ENCODE results near the gene APEX2. TPM values are rescaled to one million over a fixed set of nuclear protein-coding genes. Genes with fewer than 3 reads are reported as not detected.

The APEX2 gene
- polyA plus RNA-seq, 2 of the 4 experiments (the other 2 are of a cell fraction): 29.1 to 37.3 TPM

GRCh38 chrX:55011294-55011693 lies 11.1 kb downstream of the APEX2 start:
- Histone ChIP-seq H3K27ac (no peak overlapping the region), H3K4me1 (peaks cover 23% of the 10 kb centered on the region), H3K9me3 (no peaks in the 10 kb centered on the region), H3K4me2 (no peak overlapping the region), H3K4me3 (no peak overlapping the region)
- ChIA-PET CTCF (interaction anchor here (0.7 to 2.6 kb wide), 4 partner anchors 10 to 372 kb away, joined by 3 to 6 read pairs (median 4); no protein-coding TSS in a partner anchor), POLR2A (no interaction called here)
- FAIRE-seq: peak; percentile 61
- peak; percentile 37 to 60; a peak in 4 of 6 replicates for ATAC-seq
- DNase-seq (ENCODE audit: low read depth in 1 of 2, low spot score in 1 of 2): no peak
- 4% methylated on average over 2 of the region's 2 CpGs for WGBS (ENCODE audit: missing lambda C conversion rate)
- peak in 1 of 2 experiments; percentile 8; a peak in 1 of 5 replicates for TF ChIP-seq RAD21 (conservative IDR thresholded peaks at IDR 0.05 in 1 of 2, IDR thresholded peaks at IDR 0.05 in 1 of 2)
- no peak for TF ChIP-seq CHD4 (IDR thresholded peaks at IDR 0.05; ENCODE audit: borderline replicate concordance)
- TF ChIP-seq, protein P1, sequence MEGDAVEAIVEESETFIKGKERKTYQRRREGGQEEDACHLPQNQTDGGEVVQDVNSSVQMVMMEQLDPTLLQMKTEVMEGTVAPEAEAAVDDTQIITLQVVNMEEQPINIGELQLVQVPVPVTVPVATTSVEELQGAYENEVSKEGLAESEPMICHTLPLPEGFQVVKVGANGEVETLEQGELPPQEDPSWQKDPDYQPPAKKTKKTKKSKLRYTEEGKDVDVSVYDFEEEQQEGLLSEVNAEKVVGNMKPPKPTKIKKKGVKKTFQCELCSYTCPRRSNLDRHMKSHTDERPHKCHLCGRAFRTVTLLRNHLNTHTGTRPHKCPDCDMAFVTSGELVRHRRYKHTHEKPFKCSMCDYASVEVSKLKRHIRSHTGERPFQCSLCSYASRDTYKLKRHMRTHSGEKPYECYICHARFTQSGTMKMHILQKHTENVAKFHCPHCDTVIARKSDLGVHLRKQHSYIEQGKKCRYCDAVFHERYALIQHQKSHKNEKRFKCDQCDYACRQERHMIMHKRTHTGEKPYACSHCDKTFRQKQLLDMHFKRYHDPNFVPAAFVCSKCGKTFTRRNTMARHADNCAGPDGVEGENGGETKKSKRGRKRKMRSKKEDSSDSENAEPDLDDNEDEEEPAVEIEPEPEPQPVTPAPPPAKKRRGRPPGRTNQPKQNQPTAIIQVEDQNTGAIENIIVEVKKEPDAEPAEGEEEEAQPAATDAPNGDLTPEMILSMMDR (IDR thresholded peaks at IDR 0.05): peak; percentile 35; the same call in 2 of the 3 replicates
- TF ChIP-seq SMC3 (IDR thresholded peaks at IDR 0.05): peak; percentile 27; the same call in 2 of the 3 replicates
- TF ChIP-seq, protein P2, sequence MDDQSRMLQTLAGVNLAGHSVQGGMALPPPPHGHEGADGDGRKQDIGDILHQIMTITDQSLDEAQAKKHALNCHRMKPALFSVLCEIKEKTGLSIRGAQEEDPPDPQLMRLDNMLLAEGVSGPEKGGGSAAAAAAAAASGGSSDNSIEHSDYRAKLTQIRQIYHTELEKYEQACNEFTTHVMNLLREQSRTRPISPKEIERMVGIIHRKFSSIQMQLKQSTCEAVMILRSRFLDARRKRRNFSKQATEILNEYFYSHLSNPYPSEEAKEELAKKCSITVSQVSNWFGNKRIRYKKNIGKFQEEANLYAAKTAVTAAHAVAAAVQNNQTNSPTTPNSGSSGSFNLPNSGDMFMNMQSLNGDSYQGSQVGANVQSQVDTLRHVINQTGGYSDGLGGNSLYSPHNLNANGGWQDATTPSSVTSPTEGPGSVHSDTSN (IDR thresholded peaks at IDR 0.05): no peak

- Histone ChIP-seq H3K9me3 (no peaks in the 10 kb centered on the region), H3K4me1 (no peaks in the 10 kb centered on the region), H3K4me3 (no peak overlapping the region), H3K27ac (no peak overlapping the region), H3K4me2 (no peak overlapping the region)
- ATAC-seq (no peak), DNase-seq (ENCODE audit: low read depth in 1 of 2, low spot score in 1 of 2) (no peak), FAIRE-seq (no peak)
- TF ChIP-seq FOSL2 (IDR thresholded peaks at IDR 0.05) (no peak), FOSL2 (CRISPR knock-in tag; IDR thresholded peaks at IDR 0.05) (no peak), JUNB (IDR thresholded peaks at IDR 0.05) (no peak)
- TF ChIP-seq, protein P1 (IDR thresholded peaks at IDR 0.05): no peak
- POLR2A ChIA-PET: interaction anchor here (1.1 kb wide), 1 partner anchor 15 kb away, joined by 3 read pairs; the partner anchor contains the start of gene APEX2
- CTCF ChIA-PET: no interaction called here
- WGBS (ENCODE audit: missing lambda C conversion rate): 75% methylated on average over 1 of the region's 4 CpGs
Measured at GRCh38 chrX:55014897-55015299, 14.7 kb downstream of the APEX2 start.

DNA sequence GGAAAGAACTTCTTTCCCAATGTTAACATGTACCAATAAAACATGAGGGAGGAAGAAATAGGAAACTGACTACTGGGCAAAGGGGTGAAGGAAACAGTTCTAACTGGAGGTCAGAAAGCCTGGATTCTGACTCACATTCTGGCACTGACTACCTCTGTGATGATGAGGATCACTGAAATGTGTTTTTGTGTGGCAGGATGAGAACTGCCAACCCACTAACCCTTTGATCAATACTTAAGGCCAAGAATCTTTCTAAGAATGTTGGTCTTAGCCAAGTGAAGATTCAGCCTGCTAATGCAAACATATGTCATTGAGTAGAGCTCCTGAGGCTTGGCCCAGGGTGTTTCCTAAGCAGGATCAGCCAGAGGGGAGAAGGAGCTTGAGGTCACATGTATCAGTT lies 26.0 kb downstream of the APEX2 start:
- DNase-seq (ENCODE audit: low read depth in 1 of 2, low spot score in 1 of 2) (no peak), ATAC-seq (no peak), FAIRE-seq (no peak)
- CTCF ChIA-PET: interaction anchor here (1.9 kb wide), 1 partner anchor 15 kb away, joined by 6 read pairs; no protein-coding TSS in a partner anchor
- Histone ChIP-seq H3K4me2 (no peak overlapping the region), H3K4me1 (no peaks in the 10 kb centered on the region), H3K9me3 (no peaks in the 10 kb centered on the region), H3K27ac (no peak overlapping the region), H3K4me3 (no peak overlapping the region)
- POLR2A ChIA-PET: no interaction called here
- no peak for TF ChIP-seq KDM5A (IDR thresholded peaks at IDR 0.05)
- no peak for TF ChIP-seq HDAC2 (IDR thresholded peaks at IDR 0.05)
- TF ChIP-seq CBX8 (IDR thresholded peaks at IDR 0.05): no peak
- TF ChIP-seq REST (IDR thresholded peaks at IDR 0.05): no peak
- no peak for TF ChIP-seq CBX2 (IDR thresholded peaks at IDR 0.05; ENCODE audit: borderline replicate concordance, low read depth)
- no peak for TF ChIP-seq ZSCAN20 (CRISPR knock-in tag; IDR thresholded peaks at IDR 0.05)
- no peak for TF ChIP-seq TFCP2L1 (CRISPR knock-in tag; IDR thresholded peaks at IDR 0.05)
- TF ChIP-seq, protein P1 (IDR thresholded peaks at IDR 0.05): no peak
- no peak for TF ChIP-seq BCL3 (IDR thresholded peaks at IDR 0.05)
- TF ChIP-seq MAFK (IDR thresholded peaks at IDR 0.05; ENCODE audit: partially characterized antibody): no peak
- TF ChIP-seq, protein P3, sequence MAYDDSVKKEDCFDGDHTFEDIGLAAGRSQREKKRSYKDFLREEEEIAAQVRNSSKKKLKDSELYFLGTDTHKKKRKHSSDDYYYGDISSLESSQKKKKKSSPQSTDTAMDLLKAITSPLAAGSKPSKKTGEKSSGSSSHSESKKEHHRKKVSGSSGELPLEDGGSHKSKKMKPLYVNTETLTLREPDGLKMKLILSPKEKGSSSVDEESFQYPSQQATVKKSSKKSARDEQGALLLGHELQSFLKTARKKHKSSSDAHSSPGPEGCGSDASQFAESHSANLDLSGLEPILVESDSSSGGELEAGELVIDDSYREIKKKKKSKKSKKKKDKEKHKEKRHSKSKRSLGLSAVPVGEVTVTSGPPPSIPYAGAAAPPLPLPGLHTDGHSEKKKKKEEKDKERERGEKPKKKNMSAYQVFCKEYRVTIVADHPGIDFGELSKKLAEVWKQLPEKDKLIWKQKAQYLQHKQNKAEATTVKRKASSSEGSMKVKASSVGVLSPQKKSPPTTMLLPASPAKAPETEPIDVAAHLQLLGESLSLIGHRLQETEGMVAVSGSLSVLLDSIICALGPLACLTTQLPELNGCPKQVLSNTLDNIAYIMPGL (CRISPR knock-in tag; IDR thresholded peaks at IDR 0.05; ENCODE audit: borderline replicate concordance): no peak
